Fibroblast of mammary gland (primary cell): ENCODE data around the gene DICER1.

Source experiments
- DNase-seq: peaks from one replicate; pipeline ENCODE4 v3.0.0-alpha.2; 2010; ENCODE audit warnings: low read depth
- H3K4me3 ChIP-seq: 2 replicates; pipeline ENCODE4 v1.5.1; 2011; ENCODE audit warnings: low read depth, mild to moderate bottlenecking, low read length, moderate library complexity; ENCODE audit not compliant: control insufficient read depth
- TF ChIP-seq, protein P1 (sequence below): conservative IDR thresholded peaks from 2 replicates; pipeline ENCODE4 v1.5.1; 2011; ENCODE audit warnings: low read depth, low read length, inconsistent platforms; ENCODE audit not compliant: control insufficient read depth, insufficient read depth

DICER1 gene

DNA sequence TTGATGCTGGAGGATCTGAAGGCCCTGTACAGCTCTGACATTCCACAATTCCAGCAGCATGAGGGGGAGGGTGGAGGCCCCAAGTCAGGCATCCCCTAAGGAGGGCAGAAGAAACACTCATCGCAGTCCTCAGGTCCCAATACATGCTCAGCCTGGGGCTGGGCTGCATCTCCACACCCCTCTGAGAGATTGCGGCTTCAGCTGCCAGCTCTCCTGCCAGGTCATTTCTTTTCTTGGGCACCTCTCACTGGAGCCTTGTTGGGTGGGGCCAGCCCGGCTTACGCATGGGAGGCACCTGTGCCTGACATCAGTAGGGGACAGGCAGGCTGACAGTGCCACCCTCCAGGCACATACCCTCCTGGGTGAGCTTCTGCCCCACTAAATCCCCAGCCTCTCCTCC, 89.8 kb downstream of the DICER1 start:
- no peak overlapping the region for H3K4me3 ChIP-seq
- DNase-seq: no peak
- TF ChIP-seq, protein P1, sequence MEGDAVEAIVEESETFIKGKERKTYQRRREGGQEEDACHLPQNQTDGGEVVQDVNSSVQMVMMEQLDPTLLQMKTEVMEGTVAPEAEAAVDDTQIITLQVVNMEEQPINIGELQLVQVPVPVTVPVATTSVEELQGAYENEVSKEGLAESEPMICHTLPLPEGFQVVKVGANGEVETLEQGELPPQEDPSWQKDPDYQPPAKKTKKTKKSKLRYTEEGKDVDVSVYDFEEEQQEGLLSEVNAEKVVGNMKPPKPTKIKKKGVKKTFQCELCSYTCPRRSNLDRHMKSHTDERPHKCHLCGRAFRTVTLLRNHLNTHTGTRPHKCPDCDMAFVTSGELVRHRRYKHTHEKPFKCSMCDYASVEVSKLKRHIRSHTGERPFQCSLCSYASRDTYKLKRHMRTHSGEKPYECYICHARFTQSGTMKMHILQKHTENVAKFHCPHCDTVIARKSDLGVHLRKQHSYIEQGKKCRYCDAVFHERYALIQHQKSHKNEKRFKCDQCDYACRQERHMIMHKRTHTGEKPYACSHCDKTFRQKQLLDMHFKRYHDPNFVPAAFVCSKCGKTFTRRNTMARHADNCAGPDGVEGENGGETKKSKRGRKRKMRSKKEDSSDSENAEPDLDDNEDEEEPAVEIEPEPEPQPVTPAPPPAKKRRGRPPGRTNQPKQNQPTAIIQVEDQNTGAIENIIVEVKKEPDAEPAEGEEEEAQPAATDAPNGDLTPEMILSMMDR: no peak

DNA sequence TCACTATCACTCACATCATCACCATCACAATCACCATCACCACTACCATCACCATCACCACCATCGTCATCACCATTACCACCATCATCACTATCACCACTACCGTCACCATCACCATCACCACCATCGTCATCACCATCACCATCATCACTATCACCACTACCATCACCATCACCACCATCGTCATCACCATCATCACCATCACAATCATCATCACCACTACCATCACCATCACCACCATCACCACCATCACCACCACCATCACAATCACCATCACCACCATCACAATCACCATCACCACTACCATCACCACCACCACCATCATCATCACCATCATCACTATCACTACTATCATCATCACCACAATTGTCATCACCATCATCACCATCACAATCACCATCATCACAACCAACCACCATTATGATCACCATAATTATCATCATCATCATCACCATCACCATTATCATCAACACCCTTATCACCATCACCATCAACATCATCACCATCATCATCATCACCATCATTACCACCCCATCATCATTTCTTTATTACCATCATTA, 90.8 kb downstream of the DICER1 start:
- no peak for DNase-seq
- TF ChIP-seq, protein P1: no peak
- H3K4me3 ChIP-seq: no peak overlapping the region

DNA sequence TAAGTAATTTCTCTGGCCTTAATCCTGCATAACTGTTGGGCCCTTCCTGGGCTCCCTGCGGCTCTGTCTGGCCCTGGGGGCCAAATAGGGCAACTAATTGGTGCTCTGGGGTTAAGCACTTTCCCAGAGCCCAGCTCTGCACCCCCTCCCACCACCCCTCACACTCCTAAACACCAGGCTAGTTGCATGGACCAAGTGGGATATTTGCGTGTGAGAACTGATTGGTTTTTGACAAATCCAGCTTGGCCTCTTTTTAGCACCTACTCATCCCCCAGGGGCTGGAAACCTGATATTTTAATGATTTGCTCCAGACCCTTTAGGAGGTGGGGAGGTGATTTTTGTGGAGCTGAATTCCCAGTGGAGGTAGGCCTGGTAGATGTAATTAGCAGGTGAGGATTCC, 91.9 kb downstream of the DICER1 start:
- DNase-seq: no peak
- no peak overlapping the region for H3K4me3 ChIP-seq
- TF ChIP-seq, protein P1: no peak

DNA sequence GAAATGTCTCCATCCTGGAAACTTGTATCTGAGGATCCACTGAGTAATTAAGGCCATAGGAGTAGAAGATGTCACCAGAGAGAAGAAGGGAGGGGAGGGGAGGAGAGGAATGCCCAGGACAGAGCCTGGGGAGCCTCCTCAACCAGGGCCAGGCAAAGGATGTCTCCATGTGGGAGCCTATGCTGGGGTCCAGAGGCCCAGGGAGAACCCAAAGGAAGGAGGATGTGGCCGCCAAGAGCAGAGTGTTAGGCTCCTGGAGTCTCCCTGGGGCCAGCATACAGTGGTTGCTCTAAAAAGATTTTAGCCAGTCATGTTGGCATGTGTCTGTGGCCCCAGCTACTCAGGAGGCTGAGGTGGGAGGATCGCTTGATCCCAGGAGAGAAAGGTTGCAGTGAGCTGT, 92.6 kb downstream of the DICER1 start:
- TF ChIP-seq, protein P1: no peak
- H3K4me3 ChIP-seq: no peak overlapping the region
- DNase-seq: no peak

DNA sequence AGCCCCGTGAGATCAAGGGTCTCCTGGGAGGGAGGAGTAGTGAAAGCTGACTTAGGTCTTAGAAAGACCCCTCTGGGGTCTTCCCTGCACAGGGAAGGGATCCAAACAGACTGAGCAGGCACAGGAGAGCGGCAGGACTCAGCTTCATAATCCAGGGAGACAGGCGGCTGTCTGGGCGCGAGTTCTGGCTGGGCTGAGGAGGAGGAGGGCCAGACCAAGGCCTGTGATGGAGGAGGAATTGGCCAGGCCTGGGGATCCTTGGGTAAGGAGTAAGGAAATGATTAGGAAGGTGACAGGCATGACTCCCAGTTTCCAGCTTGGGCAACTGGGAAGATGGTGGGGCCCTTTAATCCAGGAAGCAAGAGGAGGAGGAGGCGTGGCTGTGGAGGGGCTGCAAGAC, 93.1 kb downstream of the DICER1 start:
- no peak for DNase-seq
- TF ChIP-seq, protein P1: no peak
- H3K4me3 ChIP-seq: no peak overlapping the region

DNA sequence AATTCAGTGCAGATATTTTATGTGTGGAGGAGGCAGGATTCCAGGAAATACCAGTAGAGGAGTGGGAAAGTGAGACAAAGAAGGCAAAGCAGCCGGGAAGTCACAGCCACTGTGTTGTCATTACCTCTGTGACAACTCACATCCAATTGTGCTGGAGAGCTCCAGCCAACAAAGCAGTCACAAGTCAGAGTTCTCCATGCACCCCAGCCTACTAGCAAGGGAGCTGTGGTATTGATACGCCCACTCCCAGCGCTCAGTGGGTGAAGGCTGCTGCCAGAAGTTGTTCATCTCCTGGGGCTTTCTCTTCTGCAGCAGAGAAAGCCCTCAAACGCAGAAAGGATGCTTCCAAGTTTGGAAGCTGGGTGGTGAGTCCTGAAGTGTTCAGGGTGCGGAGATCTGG, 93.9 kb downstream of the DICER1 start:
- TF ChIP-seq, protein P1: no peak
- H3K4me3 ChIP-seq: no peak overlapping the region
- DNase-seq: no peak

DNA sequence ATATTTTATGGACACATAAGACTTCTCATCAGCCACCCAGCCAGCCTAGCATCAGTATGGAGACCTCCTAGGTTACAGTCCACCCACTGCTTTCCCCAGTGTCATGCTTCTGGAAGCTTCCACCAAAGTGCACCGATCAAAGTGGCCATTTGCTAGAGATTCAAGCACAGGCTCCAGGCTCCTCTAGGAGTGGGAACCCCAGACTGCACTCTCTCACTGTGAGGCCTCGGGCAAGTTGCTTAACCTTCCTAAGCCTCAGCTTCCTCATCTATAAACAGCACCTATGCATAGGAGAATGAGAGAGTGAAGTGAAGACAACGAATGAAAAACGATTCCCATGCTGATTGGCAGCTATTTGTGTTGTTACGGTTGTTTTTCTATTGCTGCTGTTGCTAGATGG, 94.4 kb downstream of the DICER1 start:
- H3K4me3 ChIP-seq: no peak overlapping the region
- TF ChIP-seq, protein P1: no peak
- DNase-seq: no peak
